ENCODE results near the gene NFXL1.

Gene NFXL1

DNA sequence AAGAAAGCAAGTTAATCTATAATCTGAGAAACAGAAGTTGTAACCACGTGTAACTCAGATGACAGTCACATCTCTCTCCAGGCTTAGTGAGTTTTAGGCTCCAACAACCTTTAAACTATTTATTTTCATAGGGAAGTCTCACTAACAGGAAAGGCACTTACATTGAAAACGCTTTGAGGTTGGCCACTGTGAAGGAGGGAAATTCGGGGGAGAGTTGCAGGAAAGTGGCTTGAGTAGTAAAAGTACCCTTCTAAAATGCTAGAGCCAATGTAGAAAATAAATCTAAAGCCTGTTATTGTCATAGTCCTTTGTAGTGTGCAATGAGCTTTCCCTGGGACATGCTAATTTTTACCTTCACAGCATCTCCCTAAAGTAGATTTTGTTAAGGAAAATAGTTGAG lies 995 bp upstream of the NFXL1 start:
- ATAC-seq: no peak
- Mint-ChIP-seq H3K27ac (no peak overlapping the region), H3K4me3 (peak overlapping the region; percentile 93 to 95), H3K27me3 (peaks cover 7% of the 10 kb centered on the region), H3K9me3 (peaks cover 0 to 16% of the 10 kb centered on the region in 2 donors), H3K4me1 (peaks cover 35% of the 10 kb centered on the region)
- no peak for DNase-seq

DNA sequence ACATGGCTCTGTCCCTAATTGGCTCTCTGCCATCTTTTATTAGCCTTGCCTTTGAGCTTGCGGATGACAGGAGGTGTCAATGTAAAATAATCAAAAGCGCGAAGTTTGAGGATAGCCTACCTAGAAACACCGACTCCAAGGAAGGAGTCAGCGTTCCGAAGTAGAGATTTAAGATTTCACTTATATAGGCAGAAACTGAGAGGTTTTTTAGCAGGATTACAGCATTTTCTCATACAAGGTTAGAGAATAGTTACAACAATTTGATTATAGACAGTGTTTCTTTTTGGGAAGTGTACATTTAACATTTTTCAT lies 499 bp upstream of the NFXL1 start:
- peaks cover 0 to 16% of the 10 kb centered on the region in 2 donors for H3K9me3 Mint-ChIP-seq
- peaks cover 2% of the 10 kb centered on the region for H3K27me3 Mint-ChIP-seq
- H3K27ac Mint-ChIP-seq: peak overlapping the region; percentile 79 to 94
- ATAC-seq: peak; percentile 38
- peaks cover 35% of the 10 kb centered on the region for H3K4me1 Mint-ChIP-seq
- no peak for DNase-seq
- peak overlapping the region; percentile 93 to 95 for H3K4me3 Mint-ChIP-seq

DNA sequence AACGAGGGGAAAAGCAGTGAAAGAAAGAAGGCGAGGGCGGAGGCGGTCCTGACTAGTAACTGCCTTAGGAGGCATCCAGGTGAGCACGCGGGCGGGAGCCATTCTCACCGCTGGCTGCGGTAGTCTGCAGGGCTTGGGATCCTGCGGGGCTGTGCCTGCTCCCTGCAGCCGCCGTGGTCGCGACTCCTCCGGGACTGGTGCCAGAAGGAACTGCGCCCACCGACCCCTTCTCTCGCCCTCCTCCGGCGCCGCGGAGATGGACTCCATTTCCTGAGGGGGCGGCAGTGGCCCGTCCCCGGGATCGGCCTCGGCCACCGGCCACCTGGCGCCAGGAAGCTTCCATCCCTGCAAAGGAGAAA lies 543 bp downstream of the NFXL1 start:
- ATAC-seq (peak; percentile 22), DNase-seq (peak in 1 of 2 donors; percentile 30)

DNA sequence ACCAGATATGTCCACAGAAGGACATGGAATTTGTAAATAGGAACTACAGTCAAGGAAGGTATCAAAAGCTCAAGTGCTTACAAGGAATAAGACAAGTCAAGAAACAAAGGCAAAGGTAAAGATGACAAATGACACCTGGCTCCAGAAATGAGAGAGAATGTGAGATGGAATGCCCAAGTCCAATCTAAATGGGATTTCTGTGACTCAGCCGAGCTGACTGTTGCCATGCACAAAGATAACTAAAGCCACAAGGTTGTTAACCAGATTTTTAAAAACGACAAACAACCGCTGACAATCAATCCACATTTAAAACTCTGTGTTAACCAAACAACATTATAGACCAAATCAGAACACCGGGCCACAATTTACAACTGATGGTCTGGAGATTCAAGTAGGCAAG lies 1.1 kb downstream of the NFXL1 start:
- H3K27ac Mint-ChIP-seq: peak overlapping the region; percentile 79 to 99
- H3K27me3 Mint-ChIP-seq: no peaks in the 10 kb centered on the region
- no peak for DNase-seq
- H3K9me3 Mint-ChIP-seq: peaks cover 0 to 8% of the 10 kb centered on the region in 2 donors
- H3K4me1 Mint-ChIP-seq: peaks cover 44% of the 10 kb centered on the region
- ATAC-seq: no peak
- H3K4me3 Mint-ChIP-seq: peak overlapping the region; percentile 93 to 95

More for the DNA sequence above, 543 bp downstream of the NFXL1 start:
- Mint-ChIP-seq H3K4me3 (peak overlapping the region; percentile 93 to 95), H3K4me1 (peaks cover 38% of the 10 kb centered on the region), H3K27ac (peak overlapping the region; percentile 79 to 99), H3K27me3 (no peaks in the 10 kb centered on the region), H3K9me3 (peaks cover 0 to 13% of the 10 kb centered on the region in 2 donors)

DNA sequence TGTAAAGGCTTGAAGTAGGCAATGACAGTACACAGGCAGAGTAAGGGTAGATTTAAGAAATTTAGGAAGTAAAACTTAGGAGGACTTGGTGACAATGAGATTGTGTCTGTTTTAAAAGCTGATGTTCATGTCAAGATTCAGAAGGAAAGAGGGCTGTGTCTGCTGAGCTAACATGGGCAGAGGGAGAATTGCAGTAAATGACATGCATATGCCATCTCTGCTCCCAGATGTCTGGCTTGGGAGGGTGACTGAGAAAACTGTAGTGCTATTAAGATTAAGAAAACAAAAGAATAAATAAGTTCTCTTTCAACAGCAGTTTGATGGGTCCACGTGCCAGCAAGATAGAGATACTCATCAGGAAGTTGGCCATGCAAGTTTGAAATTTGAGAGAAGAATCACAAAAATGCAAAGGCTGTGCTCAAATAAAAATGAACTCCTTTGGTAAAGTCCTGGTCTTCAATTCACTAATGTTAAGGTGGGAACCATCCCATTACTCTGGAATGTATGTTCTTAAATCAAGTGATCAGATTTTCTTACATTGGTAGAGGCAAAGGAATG lies 7.2 kb downstream of the NFXL1 start:
- H3K9me3 Mint-ChIP-seq: no peaks in the 10 kb centered on the region

DNA sequence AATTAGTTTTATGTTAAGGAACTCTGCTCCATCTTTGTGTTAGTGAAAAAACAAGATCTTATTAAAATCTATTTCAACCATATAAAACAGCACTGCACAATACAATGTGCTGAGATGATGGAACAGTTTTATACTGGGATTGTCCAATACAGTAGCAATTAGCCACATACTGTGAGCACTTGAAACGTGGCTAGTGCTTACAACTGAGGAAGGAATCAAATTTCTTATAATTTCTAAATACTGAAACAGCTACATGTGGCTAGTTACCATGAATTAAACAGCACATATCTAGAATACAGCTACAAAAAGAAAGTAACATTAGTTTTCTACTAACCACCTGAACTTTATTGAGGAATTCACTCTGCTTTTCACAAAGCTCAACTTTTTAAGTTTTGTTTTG lies 14.7 kb downstream of the NFXL1 start:
- H3K27me3 Mint-ChIP-seq: no peaks in the 10 kb centered on the region
- no peaks in the 10 kb centered on the region for H3K9me3 Mint-ChIP-seq
- no peak overlapping the region for H3K27ac Mint-ChIP-seq
- ATAC-seq (no peak), DNase-seq (no peak)
- no peaks in the 10 kb centered on the region for H3K4me1 Mint-ChIP-seq
- H3K4me3 Mint-ChIP-seq: no peak overlapping the region

More for the DNA sequence above, 7.2 kb downstream of the NFXL1 start:
- DNase-seq (no peak), ATAC-seq (no peak)
- Mint-ChIP-seq H3K4me1 (peaks cover 26% of the 10 kb centered on the region), H3K27ac (no peak overlapping the region), H3K4me3 (no peak overlapping the region), H3K27me3 (no peaks in the 10 kb centered on the region)

DNA sequence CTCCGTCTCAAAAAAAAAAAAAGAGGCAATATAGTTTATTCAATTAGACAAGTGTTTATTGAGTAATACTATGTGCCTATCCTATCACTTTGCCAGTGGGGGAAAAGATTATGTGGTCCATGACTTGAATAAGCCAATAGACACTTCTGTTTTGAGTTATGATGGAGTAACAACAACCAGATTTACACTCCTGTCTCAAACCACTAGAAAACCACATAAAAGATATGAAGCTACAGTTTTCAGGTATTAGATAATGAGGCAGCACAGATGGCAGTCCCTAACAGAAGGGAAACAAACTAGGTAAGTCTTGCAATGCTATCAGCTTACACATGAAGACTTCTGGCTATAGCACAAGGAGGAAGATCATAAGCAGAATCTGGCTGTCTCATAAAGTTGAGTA lies 22.5 kb downstream of the NFXL1 start:
- ATAC-seq (peak; percentile 98), DNase-seq (no peak)
- H3K9me3 Mint-ChIP-seq: no peaks in the 10 kb centered on the region
- H3K4me1 Mint-ChIP-seq: peaks cover 14% of the 10 kb centered on the region
- peak overlapping the region in 1 of 2 donors; percentile 4 for H3K4me3 Mint-ChIP-seq
- no peaks in the 10 kb centered on the region for H3K27me3 Mint-ChIP-seq
- H3K27ac Mint-ChIP-seq: no peak overlapping the region

DNA sequence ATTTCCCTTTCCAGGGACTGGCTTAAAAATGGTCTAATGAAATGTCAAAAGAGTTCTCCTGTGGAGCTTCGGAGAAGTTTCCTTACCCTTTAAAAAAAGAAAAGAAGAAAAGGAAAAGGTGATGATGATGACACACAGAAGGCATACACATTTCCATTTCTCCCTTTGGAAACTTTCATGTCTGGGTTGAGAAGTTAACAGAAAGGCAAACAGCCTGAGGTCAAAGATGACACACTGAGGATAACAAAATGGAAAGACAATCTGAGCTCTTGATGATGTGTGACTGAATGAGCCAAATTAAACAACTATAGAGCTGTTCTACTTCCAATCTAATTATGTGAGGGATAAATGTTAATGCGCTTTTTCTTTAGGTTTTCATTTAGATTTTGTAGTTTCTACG lies 32.2 kb downstream of the NFXL1 start:
- Mint-ChIP-seq H3K27me3 (no peaks in the 10 kb centered on the region), H3K9me3 (no peaks in the 10 kb centered on the region), H3K4me3 (no peak overlapping the region), H3K27ac (no peak overlapping the region), H3K4me1 (no peaks in the 10 kb centered on the region)
- ATAC-seq (no peak), DNase-seq (no peak)

DNA sequence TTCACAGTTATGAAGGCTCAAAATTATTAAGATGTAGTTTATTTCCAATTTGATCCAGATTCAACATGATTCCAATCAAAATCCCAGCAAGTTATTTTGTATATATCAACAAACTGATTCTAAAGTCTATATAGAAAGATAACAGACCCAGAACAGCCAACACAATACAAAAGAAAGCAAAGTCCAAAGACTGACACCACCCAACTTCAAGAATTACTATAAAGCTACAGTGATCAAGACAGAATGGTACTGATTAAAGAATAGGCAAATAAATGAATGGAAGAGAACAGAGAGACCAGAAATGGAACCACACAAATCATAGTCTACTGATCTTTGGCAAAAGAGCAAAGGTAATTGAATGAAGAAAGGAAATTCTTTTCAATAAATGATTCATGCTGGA lies 34.9 kb downstream of the NFXL1 start:
- peaks cover 2% of the 10 kb centered on the region for H3K4me1 Mint-ChIP-seq
- no peak for ATAC-seq
- no peak for DNase-seq
- no peaks in the 10 kb centered on the region for H3K27me3 Mint-ChIP-seq
- H3K27ac Mint-ChIP-seq: no peak overlapping the region
- H3K9me3 Mint-ChIP-seq: no peaks in the 10 kb centered on the region
- H3K4me3 Mint-ChIP-seq: no peak overlapping the region

DNA sequence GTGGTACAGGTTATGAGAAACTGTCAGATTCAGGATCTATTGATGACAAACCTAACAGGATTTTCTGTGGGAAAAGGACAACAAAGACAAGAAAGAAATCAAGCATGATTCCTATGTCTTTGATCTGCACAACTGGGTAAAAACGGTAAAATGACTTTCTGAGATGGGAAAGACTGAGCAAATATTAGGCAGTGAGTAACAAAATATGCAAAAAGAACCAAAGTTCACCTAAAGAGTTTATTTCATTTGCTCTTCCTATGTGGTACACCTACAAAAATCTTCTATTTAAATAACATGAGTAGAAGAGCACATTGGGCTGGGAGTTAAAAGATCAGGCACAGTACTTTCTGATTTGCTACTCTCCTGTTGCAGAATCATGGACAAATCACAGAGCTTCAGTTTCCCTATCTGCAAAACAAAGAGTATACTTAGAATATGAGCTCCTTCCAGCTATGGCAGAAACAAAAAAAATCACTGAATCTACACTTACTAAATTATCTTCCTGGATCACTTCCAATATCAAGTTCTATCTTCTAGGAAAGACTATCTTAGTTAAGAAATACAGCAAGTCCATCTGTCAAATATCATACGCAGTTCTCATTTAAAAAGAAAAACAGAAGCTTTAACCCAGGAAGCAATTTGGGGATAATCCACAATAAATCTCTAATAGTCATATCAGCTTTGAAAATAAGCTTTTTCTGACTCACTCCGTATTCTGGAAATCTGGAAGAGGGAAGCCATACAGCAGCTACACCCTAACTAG lies 37.4 kb downstream of the NFXL1 start:
- H3K9me3 Mint-ChIP-seq: no peaks in the 10 kb centered on the region
- no peak for ATAC-seq

DNA sequence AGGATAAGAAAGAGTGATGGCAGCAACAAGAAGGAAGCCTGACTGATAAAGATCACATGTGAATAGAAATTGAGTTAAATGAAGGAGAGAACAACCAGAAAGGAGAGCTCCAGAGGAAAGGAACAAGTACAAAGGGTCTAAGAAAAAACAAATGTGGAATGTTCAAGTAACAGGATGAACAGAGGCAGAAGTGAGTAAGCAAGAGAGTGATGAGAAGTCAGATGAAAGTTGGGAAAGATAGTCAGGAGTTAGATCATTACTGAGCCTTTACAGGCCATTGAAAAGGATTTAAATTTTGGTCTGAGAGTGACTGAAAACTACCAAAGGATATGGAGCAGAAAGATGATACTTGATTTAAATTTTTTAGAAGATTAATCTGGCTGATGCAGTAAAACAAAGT lies 38.1 kb downstream of the NFXL1 start:
- no peak for DNase-seq
- H3K4me1 Mint-ChIP-seq: peaks cover 10% of the 10 kb centered on the region

More for the DNA sequence above, 37.4 kb downstream of the NFXL1 start:
- Mint-ChIP-seq H3K27me3 (no peaks in the 10 kb centered on the region), H3K27ac (peak overlapping the region in 1 of 2 donors; percentile 55), H3K4me1 (peaks cover 10% of the 10 kb centered on the region), H3K4me3 (no peak overlapping the region)
- DNase-seq: no peak

DNA sequence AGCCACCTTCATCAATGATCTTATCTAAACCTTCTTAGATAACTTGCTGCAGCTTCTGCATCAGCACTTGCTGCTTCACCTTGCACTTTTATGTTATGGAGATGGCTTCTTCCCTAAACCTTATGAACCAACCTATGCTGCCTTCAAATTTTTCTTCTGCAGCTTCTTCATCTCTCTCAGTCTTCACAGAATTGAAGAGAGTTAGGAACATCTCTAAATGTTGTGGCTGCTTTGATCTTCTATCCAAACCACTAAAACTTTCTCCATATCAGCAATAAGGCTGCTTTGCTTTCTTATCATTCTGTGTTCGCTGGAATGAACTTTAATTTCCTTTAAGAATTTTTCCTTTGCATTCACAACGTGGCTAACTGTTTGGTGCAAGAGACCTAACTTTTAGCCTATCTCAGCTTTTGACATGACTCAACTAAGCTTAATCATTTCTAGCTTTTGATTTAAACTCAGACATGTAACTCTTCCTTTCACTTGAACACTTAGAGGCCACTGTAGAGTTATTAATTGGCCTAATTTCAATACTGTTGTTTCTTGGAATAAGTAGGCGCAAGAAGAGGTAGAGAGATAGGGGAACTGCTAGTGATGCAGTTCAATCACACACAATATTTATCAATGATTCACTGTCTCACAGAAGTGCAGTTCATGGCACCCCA lies 40.4 kb downstream of the NFXL1 start:
- peak overlapping the region in 1 of 2 donors; percentile 4 for H3K4me3 Mint-ChIP-seq
- H3K27ac Mint-ChIP-seq: peak overlapping the region; percentile 35 to 83
- DNase-seq (no peak), ATAC-seq (peak; percentile 99)
- H3K9me3 Mint-ChIP-seq: no peaks in the 10 kb centered on the region
- H3K27me3 Mint-ChIP-seq: no peaks in the 10 kb centered on the region
- H3K4me1 Mint-ChIP-seq: peaks cover 10% of the 10 kb centered on the region

More for the DNA sequence above, 38.1 kb downstream of the NFXL1 start:
- ATAC-seq: no peak
- no peak overlapping the region for H3K4me3 Mint-ChIP-seq
- peak overlapping the region in 1 of 2 donors; percentile 1 for H3K27ac Mint-ChIP-seq
- no peaks in the 10 kb centered on the region for H3K27me3 Mint-ChIP-seq
- H3K9me3 Mint-ChIP-seq: no peaks in the 10 kb centered on the region

DNA sequence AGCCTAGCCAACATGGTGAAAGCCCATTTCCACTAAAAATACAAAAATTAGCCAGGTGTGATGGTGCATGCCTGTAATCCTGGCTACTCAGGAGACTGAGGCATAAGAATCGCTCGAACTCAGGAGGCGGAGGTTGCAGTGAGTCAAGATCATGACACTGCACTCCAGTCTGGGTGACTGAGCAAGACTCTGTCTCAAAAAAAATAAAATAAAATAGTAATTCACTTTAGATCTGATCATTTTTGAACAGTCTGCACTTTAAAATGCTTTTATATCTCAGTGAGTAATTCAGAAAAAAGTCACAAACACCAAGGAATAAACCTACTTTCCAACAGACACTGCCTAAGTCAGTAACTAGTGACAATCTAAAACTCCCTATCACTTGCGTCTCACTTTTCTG lies 50.9 kb downstream of the NFXL1 start:
- Mint-ChIP-seq H3K9me3 (no peaks in the 10 kb centered on the region), H3K4me3 (no peak overlapping the region), H3K27me3 (no peaks in the 10 kb centered on the region), H3K27ac (no peak overlapping the region), H3K4me1 (no peaks in the 10 kb centered on the region)
- ATAC-seq (no peak), DNase-seq (no peak)

DNA sequence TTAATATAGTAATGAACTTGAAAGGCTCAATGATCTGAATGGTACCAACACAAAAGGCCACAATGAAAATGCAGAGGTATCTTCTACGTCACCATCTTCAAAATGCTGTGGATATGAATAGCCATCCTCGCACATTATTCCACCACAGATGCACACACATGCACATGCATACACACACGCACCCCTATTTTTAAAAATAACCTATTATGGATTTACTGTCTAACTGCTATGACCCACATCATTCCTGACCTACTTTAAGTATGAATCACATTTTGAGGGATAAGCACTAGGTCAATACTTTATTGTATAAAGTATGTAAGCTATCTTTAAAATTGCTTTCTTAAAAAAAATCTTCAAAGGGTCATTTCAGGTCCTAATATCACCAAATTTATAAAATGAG lies 52.1 kb downstream of the NFXL1 start:
- Mint-ChIP-seq H3K27ac (no peak overlapping the region), H3K4me1 (no peaks in the 10 kb centered on the region), H3K4me3 (no peak overlapping the region), H3K27me3 (no peaks in the 10 kb centered on the region), H3K9me3 (no peaks in the 10 kb centered on the region)
- DNase-seq (no peak), ATAC-seq (no peak)

DNA sequence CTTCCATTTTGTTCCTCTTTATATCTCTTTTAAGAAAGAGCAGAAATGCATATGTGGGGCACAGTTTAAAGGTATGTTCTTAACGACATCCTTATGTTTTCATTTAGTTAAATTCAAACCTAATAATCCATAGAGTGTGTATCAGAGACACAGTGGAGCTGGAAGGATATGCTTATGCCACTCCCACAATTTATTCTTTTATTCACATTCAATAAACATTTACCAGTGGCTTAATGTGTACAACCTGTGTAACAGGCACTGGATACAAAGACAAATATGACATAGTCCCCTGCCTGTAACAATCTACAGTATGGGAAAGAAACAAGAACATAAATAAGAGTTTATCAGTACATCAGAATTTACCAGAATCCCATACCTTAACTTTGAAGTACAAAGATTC lies 54.1 kb downstream of the NFXL1 start:
- H3K9me3 Mint-ChIP-seq: no peaks in the 10 kb centered on the region
- no peaks in the 10 kb centered on the region for H3K4me1 Mint-ChIP-seq
- no peak overlapping the region for H3K27ac Mint-ChIP-seq
- DNase-seq (no peak), ATAC-seq (no peak)
- H3K4me3 Mint-ChIP-seq: no peak overlapping the region
- H3K27me3 Mint-ChIP-seq: no peaks in the 10 kb centered on the region

DNA sequence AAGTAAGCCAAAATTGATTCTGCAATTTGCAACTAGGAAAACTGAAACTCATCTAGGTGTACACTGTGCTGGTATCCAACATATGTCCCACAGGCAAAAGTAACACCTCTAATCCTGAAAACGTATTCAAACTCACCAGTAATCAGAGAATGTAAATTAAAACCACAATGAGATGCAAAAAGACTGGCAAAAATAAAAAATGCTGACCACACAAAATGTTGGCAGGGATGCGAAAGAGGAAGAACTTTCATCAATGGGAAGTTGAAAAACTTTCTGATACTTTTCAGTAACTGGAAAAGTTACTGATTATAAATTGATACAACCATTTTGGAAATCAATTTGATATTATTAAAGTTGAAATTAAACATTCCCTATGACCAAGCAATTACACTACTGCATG lies 56.4 kb downstream of the NFXL1 start:
- DNase-seq (no peak), ATAC-seq (no peak)
- H3K4me1 Mint-ChIP-seq: no peaks in the 10 kb centered on the region
- H3K27me3 Mint-ChIP-seq: no peaks in the 10 kb centered on the region
- H3K4me3 Mint-ChIP-seq: no peak overlapping the region
- H3K9me3 Mint-ChIP-seq: no peaks in the 10 kb centered on the region
- H3K27ac Mint-ChIP-seq: peak overlapping the region in 1 of 2 donors; percentile 69
